Measurements from ENCODE around the gene HK1. TPM values are rescaled to one million over a fixed set of nuclear protein-coding genes. Genes with fewer than 3 reads are reported as not detected.
A peak's percentile ranks its signal among the peaks of the same experiment; 100 is the strongest.

Gene HK1
- total and polyA plus RNA-seq, 11 donors = 83.0 to 310 (median 227) TPM

- Histone ChIP-seq H3K4me3 (peak overlapping the region; percentile 74 to 100 (median 94)), H3K27ac (peak overlapping the region; percentile 90 to 98 (median 95)), H3K9me3 (no peaks in the 10 kb centered on the region), H3K4me1 (peaks cover 8 to 51% (median 33%) of the 10 kb centered on the region in 12 donors), H3K27me3 (no peaks in the 10 kb centered on the region), H3K36me3 (no peaks in the 10 kb centered on the region)
- WGBS, 4 donors = 1 to 5% (median 1%) methylated on average over 13 to 90 of the region's 90 CpGs
- DNase-seq (peak; percentile 94 to 96 (median 95)), ATAC-seq (peak; percentile 93 to 97 (median 96))
- TF ChIP-seq POLR2A (IDR thresholded peaks at IDR 0.05) = peak in 1 of 2 donors; percentile 90
- TF ChIP-seq, protein P1, sequence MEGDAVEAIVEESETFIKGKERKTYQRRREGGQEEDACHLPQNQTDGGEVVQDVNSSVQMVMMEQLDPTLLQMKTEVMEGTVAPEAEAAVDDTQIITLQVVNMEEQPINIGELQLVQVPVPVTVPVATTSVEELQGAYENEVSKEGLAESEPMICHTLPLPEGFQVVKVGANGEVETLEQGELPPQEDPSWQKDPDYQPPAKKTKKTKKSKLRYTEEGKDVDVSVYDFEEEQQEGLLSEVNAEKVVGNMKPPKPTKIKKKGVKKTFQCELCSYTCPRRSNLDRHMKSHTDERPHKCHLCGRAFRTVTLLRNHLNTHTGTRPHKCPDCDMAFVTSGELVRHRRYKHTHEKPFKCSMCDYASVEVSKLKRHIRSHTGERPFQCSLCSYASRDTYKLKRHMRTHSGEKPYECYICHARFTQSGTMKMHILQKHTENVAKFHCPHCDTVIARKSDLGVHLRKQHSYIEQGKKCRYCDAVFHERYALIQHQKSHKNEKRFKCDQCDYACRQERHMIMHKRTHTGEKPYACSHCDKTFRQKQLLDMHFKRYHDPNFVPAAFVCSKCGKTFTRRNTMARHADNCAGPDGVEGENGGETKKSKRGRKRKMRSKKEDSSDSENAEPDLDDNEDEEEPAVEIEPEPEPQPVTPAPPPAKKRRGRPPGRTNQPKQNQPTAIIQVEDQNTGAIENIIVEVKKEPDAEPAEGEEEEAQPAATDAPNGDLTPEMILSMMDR (IDR thresholded peaks at IDR 0.05) = peak in 2 of 12 donors; percentile 11 to 21
- intact Hi-C loops (cut with DNase I) = loop anchor here in 7 of 10 donors (2.0 to 10.0 kb wide), 7 partner anchors 44 to 81 kb away; no protein-coding TSS in a partner anchor
These were observed 40.0 kb downstream of the HK1 start for GRCh38 chr10:69318106-69318866.

DNA sequence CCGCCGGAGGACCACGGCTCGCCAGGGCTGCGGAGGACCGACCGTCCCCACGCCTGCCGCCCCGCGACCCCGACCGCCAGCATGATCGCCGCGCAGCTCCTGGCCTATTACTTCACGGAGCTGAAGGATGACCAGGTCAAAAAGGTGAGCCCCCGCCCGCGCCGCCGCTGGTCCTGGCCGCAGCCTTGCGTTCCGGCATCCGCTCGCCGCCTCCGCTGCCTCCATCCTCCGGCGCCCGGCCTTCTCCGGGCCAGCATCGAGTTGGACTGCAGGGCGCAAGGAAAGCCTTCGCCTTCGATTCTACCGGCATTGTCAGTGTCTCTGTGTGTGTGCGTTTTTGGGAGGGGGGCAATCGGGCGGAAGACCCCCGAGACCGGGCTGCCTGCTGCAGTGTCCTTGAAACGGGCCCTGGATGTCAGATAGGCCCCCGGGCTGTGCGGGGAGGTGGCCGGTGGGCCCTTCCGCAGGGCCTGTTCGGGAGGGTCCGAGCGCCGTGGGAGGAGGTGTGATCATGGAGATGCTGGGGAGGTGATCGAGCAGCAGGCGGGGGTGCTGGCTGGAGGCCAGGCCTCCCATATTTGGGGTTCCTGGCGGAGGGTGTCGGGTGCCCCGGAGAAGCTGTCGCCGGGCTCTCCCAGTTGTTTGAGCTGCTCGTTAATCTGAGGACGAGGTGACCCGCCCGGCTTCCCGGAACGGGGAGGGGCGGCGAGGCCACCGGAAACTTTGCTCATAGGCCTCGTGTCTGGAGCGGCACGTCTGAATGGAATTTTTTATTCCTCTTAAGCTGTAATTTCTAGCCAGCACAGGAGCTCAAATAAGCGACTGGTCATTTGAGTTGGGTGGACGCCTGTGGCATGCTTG lies 40.8 kb downstream of the HK1 start:
- ATAC-seq = peak; percentile 62 to 85 (median 74)
- H3K27me3 ChIP-seq = no peaks in the 10 kb centered on the region
- no peaks in the 10 kb centered on the region for H3K9me3 ChIP-seq
- H3K4me3 ChIP-seq = peak overlapping the region; percentile 74 to 100 (median 94)
- peak; percentile 48 to 49 for TF ChIP-seq POLR2A (IDR thresholded peaks at IDR 0.05)
- TF ChIP-seq, protein P1 (IDR thresholded peaks at IDR 0.05) = no peak
- intact Hi-C loops (cut with DNase I) = loop anchor here in 7 of 10 donors (2.0 to 10.0 kb wide), 7 partner anchors 43 to 82 kb away; no protein-coding TSS in a partner anchor
- 0 to 4% (median 0%) methylated on average over 28 to 73 of the region's 73 CpGs for WGBS, 4 donors
- peaks cover 8 to 59% (median 41%) of the 10 kb centered on the region in 12 donors for H3K4me1 ChIP-seq
- no peaks in the 10 kb centered on the region for H3K36me3 ChIP-seq
- DNase-seq = peak; percentile 88 to 95 (median 88)
- peak overlapping the region; percentile 90 to 98 (median 95) for H3K27ac ChIP-seq

DNA sequence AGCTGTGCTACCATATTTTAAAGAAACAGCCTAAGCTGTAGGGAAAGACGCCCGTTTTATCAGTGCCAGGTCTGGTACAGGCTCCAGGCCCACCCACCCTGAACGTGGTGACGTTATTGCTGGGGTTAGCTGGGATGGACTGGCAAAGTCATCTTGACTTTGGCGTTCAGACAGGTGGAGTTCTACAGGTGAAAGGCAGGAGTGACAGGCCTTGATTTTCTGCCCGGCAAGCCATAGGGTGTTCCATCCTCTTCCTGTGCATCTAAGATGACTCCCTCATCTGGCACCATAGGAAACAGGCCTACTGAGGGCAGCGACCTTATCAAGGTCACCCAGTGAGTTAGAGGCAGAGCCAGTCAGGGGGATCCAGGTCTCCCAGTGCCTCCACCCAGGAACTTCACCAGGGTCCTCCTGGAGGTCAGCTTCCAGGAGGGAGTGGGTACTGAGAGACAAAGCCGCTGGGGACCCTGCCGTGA lies 41.6 kb downstream of the HK1 start:
- Histone ChIP-seq H3K36me3 (no peaks in the 10 kb centered on the region), H3K27me3 (no peaks in the 10 kb centered on the region), H3K27ac (peak overlapping the region; percentile 90 to 98 (median 95)), H3K4me1 (peaks cover 8 to 67% (median 47%) of the 10 kb centered on the region in 12 donors), H3K4me3 (peak overlapping the region; percentile 74 to 100 (median 94)), H3K9me3 (no peaks in the 10 kb centered on the region)
- intact Hi-C loops (cut with DNase I) = loop anchor here in 9 of 10 donors (2.0 to 10.0 kb wide), 8 partner anchors 37 to 83 kb away; no protein-coding TSS in a partner anchor
- 15 to 33% (median 31%) methylated on average over 3 to 9 of the region's 9 CpGs for WGBS, 4 donors
- DNase-seq (no peak), ATAC-seq (no peak)
- TF ChIP-seq, protein P1 (IDR thresholded peaks at IDR 0.05) = no peak
- no peak for TF ChIP-seq POLR2A (IDR thresholded peaks at IDR 0.05)
